Thymus (tissue), 11 donors: ENCODE results near the gene MILR1. TPM values are rescaled to one million over a fixed set of nuclear protein-coding genes. Genes with fewer than 3 reads are reported as not detected.
"Not testable (repeated sequence)": the region's sequence is repeated elsewhere in the genome, so short reads cannot be mapped to it uniquely, and the experiment has no call there.

Experiments
- DNase-seq, 9 donors: peaks; one replicate each; pipeline ENCODE4 v3.0.0-alpha.2; 2013; ENCODE audit warnings: low spot score in 9 of 9, low read depth in 6 of 9, missing footprints in 1 of 9
- H3K27ac ChIP-seq, 2 donors: one replicate each; pipeline ENCODE4 v1.5.1; 2013; ENCODE audit warnings: control low read depth in 1 of 2, low read depth in 1 of 2, low read length in 1 of 2, mild to moderate bottlenecking in 1 of 2, moderate library complexity in 1 of 2
- H3K27me3 ChIP-seq, 2 donors: one replicate each; pipeline ENCODE4 v1.5.1; 2013; ENCODE audit warnings: low read length in 1 of 2; ENCODE audit not compliant: control insufficient read depth in 2 of 2, insufficient read depth in 1 of 2
- H3K36me3 ChIP-seq, 2 donors: one replicate each; pipeline ENCODE4 v1.5.1; 2013; ENCODE audit warnings: low read length in 1 of 2, mild to moderate bottlenecking in 1 of 2, moderate library complexity in 1 of 2; ENCODE audit not compliant: control insufficient read depth in 2 of 2, insufficient read depth in 2 of 2
- H3K4me1 ChIP-seq, 2 donors: one replicate each; pipeline ENCODE4 v1.5.1; 2013; ENCODE audit warnings: low read length in 2 of 2; ENCODE audit not compliant: control insufficient read depth in 2 of 2, insufficient read depth in 2 of 2
- H3K4me3 ChIP-seq, 2 donors: one replicate each; pipeline ENCODE4 v1.5.1; 2013; ENCODE audit warnings: low read length in 2 of 2, control low read depth in 1 of 2, mild to moderate bottlenecking in 1 of 2
- H3K9me3 ChIP-seq, 2 donors: one replicate each; pipeline ENCODE4 v1.5.1; 2013; ENCODE audit warnings: low read length in 1 of 2, mild to moderate bottlenecking in 1 of 2; ENCODE audit not compliant: control insufficient read depth in 2 of 2, insufficient read depth in 1 of 2
- WGBS: extraction: QIAGEN DNeasy Blood & Tissue Kit; methylation state at CpG from one replicate; pipeline ENCODE4 v1.1.7; 2013; 5-methylcytosine and 5-hydroxymethylcytosine counted together
- polyA plus RNA-seq: library from polyadenylated mRNA; stranded (reverse); fragments of 200-250 nt; gene quantifications from one replicate; pipeline ENCODE4 v1.2.3, GENCODE V29; 2013
- total RNA-seq: library from RNA; stranded (reverse); fragments of 120-200 nt; gene quantifications from one replicate; pipeline ENCODE4 v1.2.4, GENCODE V29; 2013
- donor health status: healthy.

MILR1 gene
- total and polyA plus RNA-seq, 2 donors: 6.2 to 8.8 TPM

GRCh38 chr17:64458756-64459155 lies 9.8 kb downstream of the MILR1 start:
- Histone ChIP-seq H3K27ac (no peak overlapping the region), H3K4me1 (peaks cover 8 to 21% of the 10 kb centered on the region in 2 donors), H3K4me3 (no peak overlapping the region), H3K27me3 (no peaks in the 10 kb centered on the region), H3K9me3 (peaks cover 0 to 4% of the 10 kb centered on the region in 2 donors), H3K36me3 (no peaks in the 10 kb centered on the region)
- 97% methylated on average over 8 of the region's 8 CpGs for WGBS
- DNase-seq: no peak

GRCh38 chr17:64459284-64459747 lies 10.4 kb downstream of the MILR1 start:
- 98% methylated on average over 6 of the region's 6 CpGs for WGBS
- H3K27ac ChIP-seq: no peak overlapping the region
- peaks cover 0 to 4% of the 10 kb centered on the region in 2 donors for H3K9me3 ChIP-seq
- H3K4me3 ChIP-seq: no peak overlapping the region
- H3K4me1 ChIP-seq: peaks cover 8 to 20% of the 10 kb centered on the region in 2 donors
- no peaks in the 10 kb centered on the region for H3K27me3 ChIP-seq
- DNase-seq: no peak
- no peaks in the 10 kb centered on the region for H3K36me3 ChIP-seq

GRCh38 chr17:64459818-64460217 lies 10.9 kb downstream of the MILR1 start:
- not testable (repeated sequence) for H3K27me3 ChIP-seq, H3K4me3 ChIP-seq, H3K27ac ChIP-seq, H3K36me3 ChIP-seq, DNase-seq, H3K9me3 ChIP-seq
- H3K4me1 ChIP-seq: peaks cover 8 to 20% of the 10 kb centered on the region in 2 donors
- WGBS: 98% methylated on average over 7 of the region's 7 CpGs

- peaks cover 8 to 19% of the 10 kb centered on the region in 2 donors for H3K4me1 ChIP-seq
- H3K4me3 ChIP-seq: no peak overlapping the region
- peaks cover 0 to 4% of the 10 kb centered on the region in 2 donors for H3K9me3 ChIP-seq
- H3K36me3 ChIP-seq: no peaks in the 10 kb centered on the region
- H3K27me3 ChIP-seq: no peaks in the 10 kb centered on the region
- H3K27ac ChIP-seq: no peak overlapping the region
- WGBS: 97% methylated on average over 8 of the region's 8 CpGs
- DNase-seq: no peak
These were observed 12.0 kb downstream of the MILR1 start for GRCh38 chr17:64460955-64461354.

GRCh38 chr17:64461788-64462187 lies 12.9 kb downstream of the MILR1 start:
- Histone ChIP-seq H3K9me3 (peaks cover 0 to under 1% of the 10 kb centered on the region in 2 donors), H3K27me3 (no peaks in the 10 kb centered on the region), H3K36me3 (no peaks in the 10 kb centered on the region), H3K4me3 (no peak overlapping the region), H3K4me1 (peaks cover 8 to 11% of the 10 kb centered on the region in 2 donors), H3K27ac (no peak overlapping the region)
- WGBS: 93% methylated on average over 6 of the region's 6 CpGs
- DNase-seq: no peak

GRCh38 chr17:64466019-64466735 lies 17.3 kb downstream of the MILR1 start:
- no peaks in the 10 kb centered on the region for H3K27me3 ChIP-seq
- no peak overlapping the region for H3K4me3 ChIP-seq
- no peaks in the 10 kb centered on the region for H3K36me3 ChIP-seq
- H3K4me1 ChIP-seq: no peaks in the 10 kb centered on the region
- no peak for DNase-seq
- H3K27ac ChIP-seq: no peak overlapping the region
- WGBS: 92% methylated on average over 9 of the region's 9 CpGs
- no peaks in the 10 kb centered on the region for H3K9me3 ChIP-seq

GRCh38 chr17:64466834-64467233 lies 17.9 kb downstream of the MILR1 start:
- H3K36me3 ChIP-seq: not testable (repeated sequence)

GRCh38 chr17:64470625-64471024 lies 21.7 kb downstream of the MILR1 start:
- H3K36me3 ChIP-seq: no peaks in the 10 kb centered on the region
- WGBS: 95% methylated on average over 4 of the region's 4 CpGs

More at GRCh38 chr17:64466834-64467233, 17.9 kb downstream of the MILR1 start:
- not testable (repeated sequence) for H3K4me3 ChIP-seq, H3K9me3 ChIP-seq, H3K27ac ChIP-seq, H3K27me3 ChIP-seq, DNase-seq, H3K4me1 ChIP-seq
- WGBS: 92% methylated on average over 1 of the region's 1 CpG

GRCh38 chr17:64471440-64471839 lies 22.5 kb downstream of the MILR1 start:
- DNase-seq: no peak
- Histone ChIP-seq H3K4me3 (no peak overlapping the region), H3K27ac (no peak overlapping the region), H3K9me3 (no peaks in the 10 kb centered on the region), H3K36me3 (peaks cover 0 to 4% of the 10 kb centered on the region in 2 donors), H3K4me1 (no peaks in the 10 kb centered on the region), H3K27me3 (no peaks in the 10 kb centered on the region)
- WGBS: 99% methylated on average over 3 of the region's 3 CpGs

More at GRCh38 chr17:64470625-64471024, 21.7 kb downstream of the MILR1 start:
- H3K27ac ChIP-seq: no peak overlapping the region
- H3K27me3 ChIP-seq: no peaks in the 10 kb centered on the region
- no peaks in the 10 kb centered on the region for H3K9me3 ChIP-seq
- no peaks in the 10 kb centered on the region for H3K4me1 ChIP-seq
- DNase-seq: no peak
- H3K4me3 ChIP-seq: no peak overlapping the region
